ENCODE measurements around the gene PPP1CB.
A peak's percentile ranks its signal among the peaks of the same experiment; 100 is the strongest.
"Not testable (repeated sequence)": the region's sequence is repeated elsewhere in the genome, so short reads cannot be mapped to it uniquely, and the experiment has no call there.

The PPP1CB gene

GRCh38 chr2:28725021-28725711, 26.5 kb upstream of the PPP1CB start:
- H3K27me3 Mint-ChIP-seq (ENCODE audit: low read depth), result no peaks in the 10 kb centered on the region
- H3K27ac Mint-ChIP-seq, result no peak overlapping the region
- H3K4me3 Mint-ChIP-seq, result no peak overlapping the region
- no peaks in the 10 kb centered on the region for H3K36me3 Mint-ChIP-seq (ENCODE audit: low read depth)
- no peaks in the 10 kb centered on the region for H3K9me3 Mint-ChIP-seq
- H3K4me1 Mint-ChIP-seq (ENCODE audit: low read depth), result no peaks in the 10 kb centered on the region

- H3K27ac Mint-ChIP-seq, result no peak overlapping the region
- H3K4me1 Mint-ChIP-seq (ENCODE audit: low read depth), result peaks cover 1% of the 10 kb centered on the region
- no peaks in the 10 kb centered on the region for H3K9me3 Mint-ChIP-seq
- H3K27me3 Mint-ChIP-seq (ENCODE audit: low read depth), result no peaks in the 10 kb centered on the region
- no peak overlapping the region for H3K4me3 Mint-ChIP-seq
- H3K36me3 Mint-ChIP-seq (ENCODE audit: low read depth), result no peaks in the 10 kb centered on the region
Observed at GRCh38 chr2:28726177-28726576, 25.5 kb upstream of the PPP1CB start.

GRCh38 chr2:28729698-28730097, 21.9 kb upstream of the PPP1CB start:
- H3K4me1 Mint-ChIP-seq (ENCODE audit: low read depth), result peaks cover 1% of the 10 kb centered on the region

DNA sequence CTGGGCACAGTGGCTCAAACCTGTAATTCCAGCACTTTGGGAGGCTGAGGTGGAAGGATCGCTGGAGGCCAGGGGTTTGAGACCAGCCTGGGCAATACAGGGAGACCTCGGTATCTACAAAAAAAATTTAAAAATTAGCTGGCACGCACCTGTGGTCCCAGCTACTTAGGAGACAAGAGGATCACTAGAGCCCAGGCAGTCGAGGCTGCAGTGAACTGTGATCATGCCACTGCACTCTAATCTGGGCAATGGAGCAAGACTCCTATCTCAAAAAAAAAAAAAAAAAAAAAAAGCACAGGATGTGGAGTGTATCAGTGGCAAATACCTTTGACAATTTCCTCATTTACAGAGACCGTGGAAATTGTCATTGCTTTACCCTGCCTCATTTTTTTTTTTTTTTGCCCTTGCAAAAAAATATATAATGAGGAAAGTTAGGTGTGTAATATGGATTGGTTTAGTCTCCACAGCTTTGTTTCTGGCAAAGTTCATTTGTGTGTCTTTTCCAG, 20.9 kb upstream of the PPP1CB start:
- H3K27ac Mint-ChIP-seq, result no peak overlapping the region
- H3K4me3 Mint-ChIP-seq, result no peak overlapping the region
- H3K9me3 Mint-ChIP-seq, result no peaks in the 10 kb centered on the region
- H3K36me3 Mint-ChIP-seq (ENCODE audit: low read depth), result no peaks in the 10 kb centered on the region
- H3K27me3 Mint-ChIP-seq (ENCODE audit: low read depth), result no peaks in the 10 kb centered on the region
- H3K4me1 Mint-ChIP-seq (ENCODE audit: low read depth), result peaks cover 1% of the 10 kb centered on the region

More at GRCh38 chr2:28729698-28730097, 21.9 kb upstream of the PPP1CB start:
- Mint-ChIP-seq H3K9me3 (no peaks in the 10 kb centered on the region), H3K36me3 (ENCODE audit: low read depth) (no peaks in the 10 kb centered on the region), H3K27ac (no peak overlapping the region), H3K4me3 (no peak overlapping the region), H3K27me3 (ENCODE audit: low read depth) (no peaks in the 10 kb centered on the region)

- Mint-ChIP-seq H3K27me3 (ENCODE audit: low read depth) (peaks cover 2% of the 10 kb centered on the region), H3K4me3 (no peak overlapping the region), H3K36me3 (ENCODE audit: low read depth) (no peaks in the 10 kb centered on the region), H3K9me3 (peaks cover 15% of the 10 kb centered on the region), H3K4me1 (ENCODE audit: low read depth) (peaks cover 1% of the 10 kb centered on the region), H3K27ac (no peak overlapping the region)
Observed at GRCh38 chr2:28735511-28735910, 16.1 kb upstream of the PPP1CB start.

DNA sequence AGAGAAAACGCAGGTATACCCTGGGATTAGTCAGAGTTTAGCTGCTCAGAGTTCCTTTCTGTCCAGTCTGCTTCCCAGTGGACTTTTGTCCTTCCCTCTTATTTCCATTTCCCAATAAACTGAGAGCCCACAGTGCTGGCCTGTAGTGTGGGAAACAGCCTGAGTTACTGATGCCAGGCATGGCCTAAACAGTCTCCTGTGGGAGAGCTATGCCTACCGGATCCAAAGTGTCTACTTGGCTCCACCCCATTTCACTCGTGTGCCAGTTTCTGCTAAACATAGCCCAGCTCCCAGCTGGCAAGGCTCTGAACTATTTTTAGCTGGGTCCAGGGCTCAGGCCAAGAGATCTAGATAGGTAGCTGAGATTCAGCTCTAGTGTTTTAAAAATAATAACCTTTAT, 15.6 kb upstream of the PPP1CB start:
- Mint-ChIP-seq H3K36me3 (ENCODE audit: low read depth) (no peaks in the 10 kb centered on the region), H3K9me3 (peaks cover 15% of the 10 kb centered on the region), H3K4me3 (no peak overlapping the region), H3K27ac (no peak overlapping the region), H3K4me1 (ENCODE audit: low read depth) (no peaks in the 10 kb centered on the region), H3K27me3 (ENCODE audit: low read depth) (peaks cover 7% of the 10 kb centered on the region)

DNA sequence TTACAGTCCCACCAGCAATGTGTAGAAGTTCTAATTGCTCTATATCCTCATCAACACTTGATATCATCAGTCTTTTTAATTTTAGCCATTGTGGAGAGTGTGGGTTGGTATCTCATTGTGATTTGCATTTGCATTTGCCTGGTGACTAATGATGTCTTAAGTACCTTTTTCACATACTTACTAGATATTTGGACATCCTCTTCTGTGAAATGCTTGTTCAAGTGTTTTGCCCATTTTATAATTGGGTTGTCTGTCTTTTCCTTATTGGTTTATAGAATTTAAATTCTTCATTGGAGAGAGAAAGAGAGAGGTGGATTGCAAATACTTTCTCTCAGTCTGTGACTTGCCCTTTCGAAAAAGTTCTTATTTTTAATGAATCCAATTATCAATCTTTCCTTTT, 14.0 kb upstream of the PPP1CB start:
- no peaks in the 10 kb centered on the region for H3K36me3 Mint-ChIP-seq (ENCODE audit: low read depth)
- H3K9me3 Mint-ChIP-seq, result peaks cover 15% of the 10 kb centered on the region
- H3K4me3 Mint-ChIP-seq, result no peak overlapping the region
- peaks cover 12% of the 10 kb centered on the region for H3K27me3 Mint-ChIP-seq (ENCODE audit: low read depth)
- no peaks in the 10 kb centered on the region for H3K4me1 Mint-ChIP-seq (ENCODE audit: low read depth)
- no peak overlapping the region for H3K27ac Mint-ChIP-seq

GRCh38 chr2:28742619-28743018, 9.0 kb upstream of the PPP1CB start:
- not testable (repeated sequence) for H3K27ac Mint-ChIP-seq; H3K4me3 Mint-ChIP-seq; H3K9me3 Mint-ChIP-seq; H3K4me1 Mint-ChIP-seq (ENCODE audit: low read depth); H3K36me3 Mint-ChIP-seq (ENCODE audit: low read depth)
- peaks cover 12% of the 10 kb centered on the region for H3K27me3 Mint-ChIP-seq (ENCODE audit: low read depth)

DNA sequence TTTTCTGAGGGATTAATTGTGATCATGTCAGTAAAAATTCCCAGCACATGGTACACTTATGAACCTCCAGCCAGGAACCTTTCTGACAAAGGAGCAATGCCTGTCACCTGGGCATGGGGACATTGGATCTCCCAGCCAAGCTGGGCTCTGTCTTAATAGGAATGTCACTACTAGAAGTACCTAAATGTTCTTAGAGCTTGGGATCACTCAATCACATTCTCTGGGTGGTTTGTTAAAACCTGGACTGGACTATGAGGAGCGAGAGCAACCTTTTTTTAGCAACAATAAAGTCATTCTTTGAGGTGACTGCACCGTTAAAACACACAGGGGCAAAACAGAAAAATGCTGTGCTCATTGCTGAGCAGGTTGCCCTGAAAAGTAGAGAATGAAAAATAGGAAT, 6.4 kb upstream of the PPP1CB start:
- H3K27me3 Mint-ChIP-seq (ENCODE audit: low read depth), result peaks cover 12% of the 10 kb centered on the region
- no peak overlapping the region for H3K27ac Mint-ChIP-seq

DNA sequence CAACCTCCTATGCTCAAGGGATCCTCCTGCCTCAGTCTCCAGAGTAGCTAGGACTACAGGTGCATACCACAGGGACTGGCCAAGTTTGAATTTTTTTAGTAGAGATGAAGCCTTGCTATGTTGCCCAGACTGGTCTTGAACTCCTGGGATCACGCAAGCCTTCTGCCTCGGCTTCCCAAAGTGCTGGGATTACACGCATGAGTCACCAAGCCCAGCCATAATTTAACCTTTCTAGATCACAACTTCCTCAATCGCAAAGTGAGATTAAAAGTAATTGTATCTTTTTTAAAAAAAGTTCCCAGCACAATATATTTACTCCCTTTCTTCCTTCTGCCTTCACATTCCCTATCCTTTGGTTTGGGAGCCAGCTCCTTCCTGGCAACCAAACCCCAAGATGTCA, 5.8 kb upstream of the PPP1CB start:
- peaks cover 7% of the 10 kb centered on the region for H3K27me3 Mint-ChIP-seq (ENCODE audit: low read depth)
- H3K36me3 Mint-ChIP-seq (ENCODE audit: low read depth), result no peaks in the 10 kb centered on the region
- no peaks in the 10 kb centered on the region for H3K9me3 Mint-ChIP-seq
- H3K4me3 Mint-ChIP-seq, result no peak overlapping the region
- no peak overlapping the region for H3K27ac Mint-ChIP-seq
- peaks cover 30% of the 10 kb centered on the region for H3K4me1 Mint-ChIP-seq (ENCODE audit: low read depth)

More for the DNA sequence above, 6.4 kb upstream of the PPP1CB start:
- H3K4me1 Mint-ChIP-seq (ENCODE audit: low read depth), result peaks cover 23% of the 10 kb centered on the region
- no peaks in the 10 kb centered on the region for H3K9me3 Mint-ChIP-seq
- H3K36me3 Mint-ChIP-seq (ENCODE audit: low read depth), result no peaks in the 10 kb centered on the region
- no peak overlapping the region for H3K4me3 Mint-ChIP-seq

- Mint-ChIP-seq H3K27me3 (ENCODE audit: low read depth) (peaks cover 3% of the 10 kb centered on the region), H3K27ac (no peak overlapping the region), H3K9me3 (no peaks in the 10 kb centered on the region), H3K4me1 (ENCODE audit: low read depth) (peaks cover 30% of the 10 kb centered on the region), H3K4me3 (no peak overlapping the region), H3K36me3 (ENCODE audit: low read depth) (no peaks in the 10 kb centered on the region)
Observed at GRCh38 chr2:28746429-28747111, 5.1 kb upstream of the PPP1CB start.

DNA sequence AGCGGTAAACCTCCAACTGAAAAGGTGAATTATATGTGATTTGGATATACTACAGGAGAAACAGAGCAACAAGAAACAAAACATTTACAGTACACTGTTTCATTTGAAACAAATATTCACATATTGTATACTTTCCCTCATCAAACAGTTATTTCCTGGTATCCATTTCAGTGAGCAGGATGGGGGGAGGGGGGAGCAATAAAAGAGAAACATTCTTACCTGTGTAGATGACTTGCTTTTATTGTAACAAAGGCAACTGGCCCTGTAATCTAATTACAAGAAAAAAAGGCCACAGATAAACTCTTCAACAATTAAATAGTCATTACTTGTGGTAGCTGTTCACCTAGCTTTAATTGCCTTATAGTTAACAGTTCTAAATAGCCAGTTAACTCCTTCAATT, 3.9 kb upstream of the PPP1CB start:
- Mint-ChIP-seq H3K36me3 (ENCODE audit: low read depth) (peaks cover 3% of the 10 kb centered on the region), H3K4me3 (peak overlapping the region; percentile 23), H3K9me3 (no peaks in the 10 kb centered on the region), H3K27me3 (ENCODE audit: low read depth) (no peaks in the 10 kb centered on the region), H3K4me1 (ENCODE audit: low read depth) (peaks cover 34% of the 10 kb centered on the region), H3K27ac (peak overlapping the region; percentile 55)

GRCh38 chr2:28748176-28748575, 3.5 kb upstream of the PPP1CB start:
- Mint-ChIP-seq H3K4me1 (ENCODE audit: low read depth) (peaks cover 38% of the 10 kb centered on the region), H3K36me3 (ENCODE audit: low read depth) (peaks cover 5% of the 10 kb centered on the region), H3K27ac (peak overlapping the region; percentile 55), H3K27me3 (ENCODE audit: low read depth) (no peaks in the 10 kb centered on the region), H3K4me3 (peak overlapping the region; percentile 23), H3K9me3 (no peaks in the 10 kb centered on the region)

DNA sequence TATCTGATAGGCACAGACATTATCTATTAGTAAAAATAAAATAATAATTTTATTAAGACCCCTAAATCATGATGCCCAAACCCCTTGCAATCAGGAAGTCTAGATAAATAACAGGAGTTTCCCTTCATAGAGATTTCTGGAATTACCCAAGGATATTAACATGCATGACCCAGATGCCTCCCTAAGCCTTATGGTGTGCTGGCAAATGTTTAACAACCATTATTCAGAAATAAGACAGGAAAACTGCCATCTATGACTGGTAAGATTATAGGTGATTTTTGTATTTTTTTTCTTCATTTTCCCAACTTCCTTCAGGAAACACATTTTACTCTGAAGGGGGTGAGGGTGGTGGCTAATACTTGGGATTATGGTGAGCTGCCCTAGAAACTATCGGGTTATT, 2.7 kb upstream of the PPP1CB start:
- Mint-ChIP-seq H3K4me1 (ENCODE audit: low read depth) (peaks cover 38% of the 10 kb centered on the region), H3K9me3 (no peaks in the 10 kb centered on the region), H3K36me3 (ENCODE audit: low read depth) (peaks cover 5% of the 10 kb centered on the region), H3K27me3 (ENCODE audit: low read depth) (no peaks in the 10 kb centered on the region), H3K4me3 (no peak overlapping the region), H3K27ac (no peak overlapping the region)

DNA sequence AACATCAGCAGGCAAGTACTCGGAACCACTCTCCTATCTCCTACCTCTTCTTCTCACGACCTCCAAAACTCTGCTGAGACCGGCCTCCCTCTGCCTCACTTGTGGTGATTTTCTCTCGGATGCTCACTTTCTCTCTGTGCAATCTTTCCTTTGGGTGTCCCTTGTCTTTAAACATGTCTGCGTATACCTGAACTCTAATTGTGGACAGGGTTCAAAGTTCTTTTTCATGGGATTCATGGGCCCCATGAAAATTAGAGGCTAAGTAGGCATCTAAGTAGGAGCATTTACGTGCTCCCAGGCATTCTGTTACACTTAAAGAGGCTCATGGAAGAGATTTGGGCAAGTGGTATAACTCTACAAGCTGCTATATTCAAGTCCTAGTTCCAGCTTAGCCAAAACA, 2.1 kb upstream of the PPP1CB start:
- H3K9me3 Mint-ChIP-seq, result no peaks in the 10 kb centered on the region
- H3K27ac Mint-ChIP-seq, result peak overlapping the region; percentile 67
- no peaks in the 10 kb centered on the region for H3K27me3 Mint-ChIP-seq (ENCODE audit: low read depth)
- H3K36me3 Mint-ChIP-seq (ENCODE audit: low read depth), result peaks cover 7% of the 10 kb centered on the region
- H3K4me3 Mint-ChIP-seq, result peak overlapping the region; percentile 94
- peaks cover 40% of the 10 kb centered on the region for H3K4me1 Mint-ChIP-seq (ENCODE audit: low read depth)

All from T-helper 1 cell treated with Interleukin-12 subunit alpha and Interleukin-12 subunit beta and Interleukin-4 antibody, amounts not matched to agents 30 μg/mL and 1 μg/mL, for 36 hours (primary cell).